ENCODE results near the gene PARD3B. TPM values are rescaled to one million over a fixed set of nuclear protein-coding genes. Genes with fewer than 3 reads are reported as not detected.

The PARD3B gene
- total and polyA plus RNA-seq, 5 donors from 2014 or later = 0.03 to 0.68 (median 0.08) TPM; not detected in 1

GRCh38 chr2:204748286-204748685, 203.0 kb downstream of the PARD3B start:
- H3K36me3 ChIP-seq (ENCODE audit: control insufficient read depth, insufficient read depth, low read length) = no peaks in the 10 kb centered on the region
- ATAC-seq (ENCODE audit: low read depth in 2 of 2) (no peak), DNase-seq (no peak)
- no peaks in the 10 kb centered on the region for H3K27me3 ChIP-seq (ENCODE audit: control insufficient read depth, insufficient read depth, low read length)
- H3K9me3 ChIP-seq (ENCODE audit: control insufficient read depth in 2 of 2, low read length in 2 of 2) = no peaks in the 10 kb centered on the region
- H3K27ac ChIP-seq (ENCODE audit: insufficient read depth, low read length, poor library complexity, severe bottlenecking) = no peak overlapping the region
- Mint-ChIP-seq H3K27ac (no peak overlapping the region), H3K9me3 (peaks cover 0 to 7% (median 0%) of the 10 kb centered on the region in 7 donors), H3K27me3 (peaks cover 8% of the 10 kb centered on the region), H3K4me3 (no peak overlapping the region), H3K4me1 (no peaks in the 10 kb centered on the region), H3K36me3 (no peaks in the 10 kb centered on the region)
- no peak overlapping the region for H3K4me3 ChIP-seq (ENCODE audit: low read depth, low read length)
- H3K4me1 ChIP-seq (ENCODE audit: control insufficient read depth, insufficient read depth, low read length, poor library complexity, severe bottlenecking) = no peaks in the 10 kb centered on the region

- no peaks in the 10 kb centered on the region for H3K4me1 Mint-ChIP-seq
- no peaks in the 10 kb centered on the region for H3K36me3 Mint-ChIP-seq
- H3K4me3 Mint-ChIP-seq = no peak overlapping the region
- Histone ChIP-seq H3K4me1 (ENCODE audit: control insufficient read depth, insufficient read depth, low read length, poor library complexity, severe bottlenecking) (no peaks in the 10 kb centered on the region), H3K36me3 (ENCODE audit: control insufficient read depth, insufficient read depth, low read length) (no peaks in the 10 kb centered on the region), H3K9me3 (ENCODE audit: control insufficient read depth in 2 of 2, low read length in 2 of 2) (no peaks in the 10 kb centered on the region), H3K27ac (ENCODE audit: insufficient read depth, low read length, poor library complexity, severe bottlenecking) (no peak overlapping the region), H3K27me3 (ENCODE audit: control insufficient read depth, insufficient read depth, low read length) (no peaks in the 10 kb centered on the region), H3K4me3 (ENCODE audit: low read depth, low read length) (no peak overlapping the region)
- DNase-seq (no peak), ATAC-seq (ENCODE audit: low read depth in 2 of 2) (no peak)
- H3K9me3 Mint-ChIP-seq = peaks cover 0 to 7% (median 0%) of the 10 kb centered on the region in 7 donors
- H3K27me3 Mint-ChIP-seq = peaks cover 8% of the 10 kb centered on the region
- no peak overlapping the region for H3K27ac Mint-ChIP-seq
Measured at GRCh38 chr2:204749319-204749718, 204.0 kb downstream of the PARD3B start.

DNA sequence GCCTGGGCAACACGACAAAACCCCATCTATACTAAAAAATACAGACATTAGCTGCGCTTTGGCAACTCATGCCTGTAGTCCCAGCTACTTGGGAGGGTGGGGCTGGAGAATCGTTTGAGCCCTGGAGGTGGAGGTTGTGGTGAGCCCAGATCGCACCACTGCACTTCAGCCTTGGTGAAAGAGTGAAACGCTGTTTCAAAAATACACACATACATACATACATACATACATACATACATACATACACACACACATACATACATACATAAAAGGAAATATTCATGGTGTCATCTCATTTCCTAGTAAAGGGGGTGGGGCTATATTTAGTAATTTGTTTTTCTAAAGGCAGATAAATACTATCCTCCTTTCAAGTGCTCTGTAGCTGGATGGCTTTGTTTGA, 205.1 kb downstream of the PARD3B start:
- H3K36me3 ChIP-seq (ENCODE audit: control insufficient read depth, insufficient read depth, low read length) = no peaks in the 10 kb centered on the region

DNA sequence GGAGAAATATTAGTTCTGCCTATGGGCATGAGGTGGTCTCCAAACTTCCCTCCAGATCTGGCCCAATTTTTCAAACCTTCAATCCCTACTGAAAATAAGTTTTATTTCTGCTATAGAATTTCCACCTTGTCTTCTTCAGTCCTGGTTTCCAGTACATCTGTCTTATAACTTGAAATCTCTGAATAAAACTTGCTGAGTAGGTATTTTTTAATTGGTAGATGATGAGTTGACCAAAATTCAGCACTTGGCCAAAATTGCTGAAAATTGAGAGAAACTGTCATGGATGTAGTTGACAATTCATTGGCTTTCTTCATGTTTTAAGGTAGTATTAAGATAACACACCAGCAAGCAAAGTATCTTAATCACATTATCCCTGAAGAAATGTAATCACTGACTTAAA, 206.2 kb downstream of the PARD3B start:
- Mint-ChIP-seq H3K27ac (no peak overlapping the region), H3K9me3 (no peaks in the 10 kb centered on the region), H3K27me3 (peaks cover 8% of the 10 kb centered on the region), H3K4me3 (no peak overlapping the region), H3K36me3 (no peaks in the 10 kb centered on the region), H3K4me1 (no peaks in the 10 kb centered on the region)
- Histone ChIP-seq H3K4me3 (ENCODE audit: low read depth, low read length) (no peak overlapping the region), H3K9me3 (ENCODE audit: control insufficient read depth in 2 of 2, low read length in 2 of 2) (no peaks in the 10 kb centered on the region), H3K36me3 (ENCODE audit: control insufficient read depth, insufficient read depth, low read length) (no peaks in the 10 kb centered on the region), H3K4me1 (ENCODE audit: control insufficient read depth, insufficient read depth, low read length, poor library complexity, severe bottlenecking) (no peaks in the 10 kb centered on the region), H3K27ac (ENCODE audit: insufficient read depth, low read length, poor library complexity, severe bottlenecking) (no peak overlapping the region), H3K27me3 (ENCODE audit: control insufficient read depth, insufficient read depth, low read length) (no peaks in the 10 kb centered on the region)
- ATAC-seq (ENCODE audit: low read depth in 2 of 2) = no peak
- no peak for DNase-seq

More for the DNA sequence above, 205.1 kb downstream of the PARD3B start:
- no peak for DNase-seq
- Histone ChIP-seq H3K27me3 (ENCODE audit: control insufficient read depth, insufficient read depth, low read length) (no peaks in the 10 kb centered on the region), H3K4me3 (ENCODE audit: low read depth, low read length) (no peak overlapping the region), H3K27ac (ENCODE audit: insufficient read depth, low read length, poor library complexity, severe bottlenecking) (no peak overlapping the region), H3K4me1 (ENCODE audit: control insufficient read depth, insufficient read depth, low read length, poor library complexity, severe bottlenecking) (no peaks in the 10 kb centered on the region), H3K9me3 (ENCODE audit: control insufficient read depth in 2 of 2, low read length in 2 of 2) (no peaks in the 10 kb centered on the region)
- Mint-ChIP-seq H3K4me1 (no peaks in the 10 kb centered on the region), H3K4me3 (no peak overlapping the region), H3K9me3 (peaks cover 0 to 2% (median 0%) of the 10 kb centered on the region in 7 donors), H3K27ac (no peak overlapping the region), H3K27me3 (peaks cover 8% of the 10 kb centered on the region), H3K36me3 (no peaks in the 10 kb centered on the region)
- no peak for ATAC-seq (ENCODE audit: low read depth in 2 of 2)

DNA sequence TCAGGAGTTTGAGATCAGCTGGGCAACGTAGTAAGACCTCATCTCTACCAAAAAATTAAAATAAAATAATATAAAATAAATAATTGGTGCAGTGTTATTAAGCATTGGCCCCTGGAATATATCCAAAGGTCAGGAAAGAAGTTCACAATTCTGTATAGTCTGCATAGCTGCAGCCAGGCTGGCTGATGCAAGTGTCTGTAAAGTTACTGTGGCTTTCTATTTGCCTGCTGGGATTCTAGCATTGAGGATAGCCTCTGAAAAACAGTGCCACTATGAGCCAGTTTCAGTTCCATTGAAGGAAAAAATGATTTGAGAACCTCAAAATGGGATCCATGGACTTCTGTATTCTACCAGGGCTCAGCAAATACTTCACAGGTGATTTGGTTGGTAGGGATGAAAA, 208.6 kb downstream of the PARD3B start:
- no peaks in the 10 kb centered on the region for H3K9me3 Mint-ChIP-seq
- H3K27ac Mint-ChIP-seq = no peak overlapping the region
- H3K4me1 ChIP-seq (ENCODE audit: control insufficient read depth, insufficient read depth, low read length, poor library complexity, severe bottlenecking) = no peaks in the 10 kb centered on the region
- no peaks in the 10 kb centered on the region for H3K9me3 ChIP-seq (ENCODE audit: control insufficient read depth in 2 of 2, low read length in 2 of 2)
- H3K27me3 ChIP-seq (ENCODE audit: control insufficient read depth, insufficient read depth, low read length) = no peaks in the 10 kb centered on the region
- no peak overlapping the region for H3K27ac ChIP-seq (ENCODE audit: insufficient read depth, low read length, poor library complexity, severe bottlenecking)
- no peaks in the 10 kb centered on the region for H3K4me1 Mint-ChIP-seq
- H3K27me3 Mint-ChIP-seq = peaks cover 10% of the 10 kb centered on the region
- no peak for DNase-seq
- no peak overlapping the region for H3K4me3 Mint-ChIP-seq
- H3K4me3 ChIP-seq (ENCODE audit: low read depth, low read length) = no peak overlapping the region
- no peaks in the 10 kb centered on the region for H3K36me3 Mint-ChIP-seq
- ATAC-seq (ENCODE audit: low read depth in 2 of 2) = no peak
- no peaks in the 10 kb centered on the region for H3K36me3 ChIP-seq (ENCODE audit: control insufficient read depth, insufficient read depth, low read length)

- Mint-ChIP-seq H3K4me3 (no peak overlapping the region), H3K27ac (no peak overlapping the region), H3K4me1 (no peaks in the 10 kb centered on the region)
Measured at GRCh38 chr2:204754898-204755297, 209.6 kb downstream of the PARD3B start.

DNA sequence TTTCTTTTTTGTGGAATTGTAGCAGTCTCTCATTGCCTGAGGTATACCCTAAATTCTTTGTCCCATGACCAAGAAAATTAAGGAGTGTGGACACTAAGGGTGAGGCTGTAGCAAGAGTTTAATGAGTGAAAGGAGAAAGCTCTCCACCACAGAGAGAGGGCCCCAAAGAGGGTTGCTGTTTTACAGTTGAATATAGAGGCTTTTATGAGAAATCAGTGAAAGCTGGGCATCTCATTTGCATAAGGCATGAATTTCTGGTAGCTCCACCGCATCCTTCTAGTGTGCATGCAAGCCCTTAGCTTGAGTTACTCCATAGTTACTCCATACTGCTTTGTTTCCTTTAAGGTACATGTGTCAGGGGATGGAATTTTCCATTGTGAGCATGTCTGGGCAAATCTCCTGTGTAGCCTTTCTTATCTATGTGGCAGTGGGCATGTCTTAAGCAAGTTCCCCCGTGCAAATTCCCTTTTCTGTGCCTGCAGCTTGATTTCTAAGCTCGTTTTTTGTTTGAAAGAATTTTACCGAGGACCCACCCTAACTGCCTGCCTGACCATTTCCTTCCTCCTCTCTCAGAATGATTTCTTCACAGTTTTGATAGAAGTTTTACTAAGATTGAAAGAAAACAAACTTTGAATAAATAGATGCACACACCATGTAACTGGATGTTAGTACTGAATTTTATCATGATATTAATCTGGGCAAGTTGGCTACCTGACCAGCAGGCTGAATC, 218.9 kb downstream of the PARD3B start:
- H3K4me1 Mint-ChIP-seq = no peaks in the 10 kb centered on the region
- Histone ChIP-seq H3K36me3 (ENCODE audit: control insufficient read depth, insufficient read depth, low read length) (no peaks in the 10 kb centered on the region), H3K4me1 (ENCODE audit: control insufficient read depth, insufficient read depth, low read length, poor library complexity, severe bottlenecking) (no peaks in the 10 kb centered on the region), H3K9me3 (ENCODE audit: control insufficient read depth in 2 of 2, low read length in 2 of 2) (peaks cover 14 to 18% of the 10 kb centered on the region in 2 experiments), H3K4me3 (ENCODE audit: low read depth, low read length) (no peak overlapping the region), H3K27ac (ENCODE audit: insufficient read depth, low read length, poor library complexity, severe bottlenecking) (no peak overlapping the region), H3K27me3 (ENCODE audit: control insufficient read depth, insufficient read depth, low read length) (no peaks in the 10 kb centered on the region)
- H3K27ac Mint-ChIP-seq = no peak overlapping the region
- ATAC-seq (ENCODE audit: low read depth in 2 of 2) (no peak), DNase-seq (no peak)
- H3K9me3 Mint-ChIP-seq = peaks cover 0 to 13% (median 2%) of the 10 kb centered on the region in 7 donors
- H3K27me3 Mint-ChIP-seq = peaks cover under 1% of the 10 kb centered on the region
- no peak overlapping the region for H3K4me3 Mint-ChIP-seq
- no peaks in the 10 kb centered on the region for H3K36me3 Mint-ChIP-seq

More at GRCh38 chr2:204754898-204755297, 209.6 kb downstream of the PARD3B start:
- Histone ChIP-seq H3K27me3 (ENCODE audit: control insufficient read depth, insufficient read depth, low read length) (no peaks in the 10 kb centered on the region), H3K4me3 (ENCODE audit: low read depth, low read length) (no peak overlapping the region), H3K27ac (ENCODE audit: insufficient read depth, low read length, poor library complexity, severe bottlenecking) (no peak overlapping the region), H3K9me3 (ENCODE audit: control insufficient read depth in 2 of 2, low read length in 2 of 2) (no peaks in the 10 kb centered on the region), H3K36me3 (ENCODE audit: control insufficient read depth, insufficient read depth, low read length) (no peaks in the 10 kb centered on the region), H3K4me1 (ENCODE audit: control insufficient read depth, insufficient read depth, low read length, poor library complexity, severe bottlenecking) (no peaks in the 10 kb centered on the region)
- DNase-seq (no peak), ATAC-seq (ENCODE audit: low read depth in 2 of 2) (no peak)
- Mint-ChIP-seq H3K9me3 (no peaks in the 10 kb centered on the region), H3K36me3 (no peaks in the 10 kb centered on the region), H3K27me3 (peaks cover 13% of the 10 kb centered on the region)

- Mint-ChIP-seq H3K27ac (no peak overlapping the region), H3K36me3 (no peaks in the 10 kb centered on the region), H3K27me3 (peaks cover 8% of the 10 kb centered on the region), H3K9me3 (peaks cover 0 to 3% (median 0%) of the 10 kb centered on the region in 7 donors), H3K4me1 (no peaks in the 10 kb centered on the region), H3K4me3 (no peak overlapping the region)
- Histone ChIP-seq H3K27ac (ENCODE audit: insufficient read depth, low read length, poor library complexity, severe bottlenecking) (no peak overlapping the region), H3K27me3 (ENCODE audit: control insufficient read depth, insufficient read depth, low read length) (peaks cover 2% of the 10 kb centered on the region), H3K36me3 (ENCODE audit: control insufficient read depth, insufficient read depth, low read length) (no peaks in the 10 kb centered on the region), H3K9me3 (ENCODE audit: control insufficient read depth in 2 of 2, low read length in 2 of 2) (no peaks in the 10 kb centered on the region), H3K4me3 (ENCODE audit: low read depth, low read length) (no peak overlapping the region), H3K4me1 (ENCODE audit: control insufficient read depth, insufficient read depth, low read length, poor library complexity, severe bottlenecking) (no peaks in the 10 kb centered on the region)
- DNase-seq = no peak
- no peak for ATAC-seq (ENCODE audit: low read depth in 2 of 2)
Measured at GRCh38 chr2:204770735-204771134, 225.5 kb downstream of the PARD3B start.

All from CD4-positive, CD25-positive, alpha-beta regulatory T cell (primary cell).